ENCODE measurements around the gene SLC19A2.

Gene SLC19A2

DNA sequence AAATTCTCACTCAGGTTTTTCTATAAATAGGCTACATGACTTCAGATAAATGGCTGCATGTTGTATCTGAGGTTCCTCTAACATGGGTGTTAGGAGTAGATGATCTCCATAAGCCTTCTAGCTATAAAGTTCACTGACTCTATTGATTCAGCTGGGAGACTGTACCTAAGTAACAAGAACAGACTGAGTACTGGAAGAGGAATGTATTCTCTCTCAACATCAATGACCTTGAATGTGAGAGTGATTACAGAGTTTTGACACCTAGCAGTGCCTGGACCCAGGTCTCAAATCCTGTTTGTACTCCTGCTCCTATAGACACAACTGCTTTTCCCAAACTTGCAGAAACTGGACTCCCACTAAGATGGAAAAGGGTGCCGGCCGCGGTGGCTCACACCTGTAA is 8.6 kb upstream of the SLC19A2 start:
- H3K36me3 ChIP-seq = no peaks in the 10 kb centered on the region
- H3K9me3 ChIP-seq = no peaks in the 10 kb centered on the region
- H3K4me3 ChIP-seq = no peak overlapping the region
- intact Hi-C loops (cut with DNase I; ENCODE audit: low total_unique reads) = no loop called here
- DNase-seq = no peak
- no peaks in the 10 kb centered on the region for H3K4me1 ChIP-seq
- H3K27ac ChIP-seq = no peak overlapping the region
- TF ChIP-seq, protein P1, sequence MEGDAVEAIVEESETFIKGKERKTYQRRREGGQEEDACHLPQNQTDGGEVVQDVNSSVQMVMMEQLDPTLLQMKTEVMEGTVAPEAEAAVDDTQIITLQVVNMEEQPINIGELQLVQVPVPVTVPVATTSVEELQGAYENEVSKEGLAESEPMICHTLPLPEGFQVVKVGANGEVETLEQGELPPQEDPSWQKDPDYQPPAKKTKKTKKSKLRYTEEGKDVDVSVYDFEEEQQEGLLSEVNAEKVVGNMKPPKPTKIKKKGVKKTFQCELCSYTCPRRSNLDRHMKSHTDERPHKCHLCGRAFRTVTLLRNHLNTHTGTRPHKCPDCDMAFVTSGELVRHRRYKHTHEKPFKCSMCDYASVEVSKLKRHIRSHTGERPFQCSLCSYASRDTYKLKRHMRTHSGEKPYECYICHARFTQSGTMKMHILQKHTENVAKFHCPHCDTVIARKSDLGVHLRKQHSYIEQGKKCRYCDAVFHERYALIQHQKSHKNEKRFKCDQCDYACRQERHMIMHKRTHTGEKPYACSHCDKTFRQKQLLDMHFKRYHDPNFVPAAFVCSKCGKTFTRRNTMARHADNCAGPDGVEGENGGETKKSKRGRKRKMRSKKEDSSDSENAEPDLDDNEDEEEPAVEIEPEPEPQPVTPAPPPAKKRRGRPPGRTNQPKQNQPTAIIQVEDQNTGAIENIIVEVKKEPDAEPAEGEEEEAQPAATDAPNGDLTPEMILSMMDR (IDR thresholded peaks at IDR 0.05) = no peak
- no peaks in the 10 kb centered on the region for H3K27me3 ChIP-seq

DNA sequence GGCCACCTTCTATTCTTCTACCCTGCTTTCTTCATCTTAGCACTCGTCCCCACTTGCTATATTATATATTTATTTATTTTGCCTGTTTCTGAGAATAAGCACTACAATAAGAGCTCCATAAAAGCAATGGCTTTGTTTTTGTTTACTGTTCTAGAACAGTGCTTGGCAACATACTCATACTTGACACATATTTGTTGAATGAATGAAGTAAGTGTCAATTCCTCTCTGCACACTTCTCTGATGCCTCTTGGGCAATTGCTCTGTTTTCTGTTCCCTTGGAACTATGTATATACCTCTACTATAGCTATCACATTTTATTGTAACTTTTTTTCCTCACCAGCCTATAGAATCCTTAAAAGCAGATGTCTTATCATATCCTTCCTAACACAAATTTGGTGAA is 7.5 kb upstream of the SLC19A2 start:
- intact Hi-C loops (cut with DNase I; ENCODE audit: low total_unique reads) = no loop called here
- DNase-seq = no peak
- no peaks in the 10 kb centered on the region for H3K9me3 ChIP-seq
- H3K27me3 ChIP-seq = no peaks in the 10 kb centered on the region
- no peak overlapping the region for H3K27ac ChIP-seq
- H3K4me1 ChIP-seq = no peaks in the 10 kb centered on the region
- no peaks in the 10 kb centered on the region for H3K36me3 ChIP-seq
- no peak overlapping the region for H3K4me3 ChIP-seq
- TF ChIP-seq, protein P1 (IDR thresholded peaks at IDR 0.05) = no peak

DNA sequence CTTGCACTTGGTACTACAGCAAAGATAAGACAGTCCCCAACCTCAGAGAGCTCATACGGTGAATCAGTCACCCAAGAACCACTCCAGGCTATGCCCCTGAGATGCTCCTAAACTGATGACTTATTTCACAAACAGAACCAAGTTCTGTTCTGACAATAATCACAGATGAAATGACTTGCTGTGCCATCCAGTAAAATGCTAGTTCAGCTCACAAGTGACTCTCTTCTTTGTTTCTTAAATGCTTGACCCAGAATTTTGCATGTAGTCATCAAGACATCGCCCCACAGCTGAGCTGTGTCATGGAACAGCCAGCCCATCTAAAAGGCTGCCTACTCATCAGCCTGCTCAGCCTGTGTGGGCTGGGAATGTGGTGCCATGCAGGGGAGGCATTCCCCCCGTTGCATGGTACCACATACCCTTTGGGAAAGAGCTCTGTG is 6.1 kb upstream of the SLC19A2 start:
- intact Hi-C loops (cut with DNase I; ENCODE audit: low total_unique reads) = no loop called here
- no peaks in the 10 kb centered on the region for H3K9me3 ChIP-seq
- DNase-seq = no peak
- H3K4me3 ChIP-seq = no peak overlapping the region
- TF ChIP-seq, protein P1 (IDR thresholded peaks at IDR 0.05) = no peak
- H3K27me3 ChIP-seq = no peaks in the 10 kb centered on the region
- H3K36me3 ChIP-seq = no peaks in the 10 kb centered on the region
- peaks cover 0 to 11% (median 10%) of the 10 kb centered on the region in 4 donors for H3K4me1 ChIP-seq
- no peak overlapping the region for H3K27ac ChIP-seq

GRCh38 chr1:169488157-169488556 is 2.4 kb upstream of the SLC19A2 start:
- Histone ChIP-seq H3K4me3 (no peak overlapping the region), H3K36me3 (no peaks in the 10 kb centered on the region), H3K27ac (peak overlapping the region in 1 of 2 donors; percentile 99), H3K9me3 (no peaks in the 10 kb centered on the region), H3K27me3 (no peaks in the 10 kb centered on the region), H3K4me1 (peaks cover 0 to 30% (median 17%) of the 10 kb centered on the region in 4 donors)
- DNase-seq = no peak
- TF ChIP-seq, protein P1 (IDR thresholded peaks at IDR 0.05) = no peak
- intact Hi-C loops (cut with DNase I; ENCODE audit: low total_unique reads) = loop anchor here (5.0 kb wide), 1 partner anchor 404 kb away; the partner anchor contains the start of gene SCYL3

GRCh38 chr1:169487561-169487960 is 1.8 kb upstream of the SLC19A2 start:
- H3K36me3 ChIP-seq = no peaks in the 10 kb centered on the region
- no peak overlapping the region for H3K4me3 ChIP-seq
- DNase-seq = no peak
- no peaks in the 10 kb centered on the region for H3K27me3 ChIP-seq
- intact Hi-C loops (cut with DNase I; ENCODE audit: low total_unique reads) = loop anchor here (5.0 kb wide), 1 partner anchor 405 kb away; the partner anchor contains the start of gene SCYL3
- peaks cover 0 to 36% (median 17%) of the 10 kb centered on the region in 4 donors for H3K4me1 ChIP-seq
- H3K27ac ChIP-seq = peak overlapping the region; percentile 97 to 99
- no peaks in the 10 kb centered on the region for H3K9me3 ChIP-seq
- TF ChIP-seq, protein P1 (IDR thresholded peaks at IDR 0.05) = no peak

- intact Hi-C loops (cut with DNase I; ENCODE audit: low total_unique reads) = loop anchor here (5.0 kb wide), 1 partner anchor 405 kb away; the partner anchor contains the start of gene SCYL3
- peak overlapping the region; percentile 70 to 93 for H3K4me3 ChIP-seq
These were observed 1.4 kb upstream of the SLC19A2 start for GRCh38 chr1:169487133-169487532.

More at GRCh38 chr1:169487133-169487532, 1.4 kb upstream of the SLC19A2 start:
- peak overlapping the region; percentile 97 to 99 for H3K27ac ChIP-seq
- H3K9me3 ChIP-seq = no peaks in the 10 kb centered on the region
- peaks cover 0 to 36% (median 19%) of the 10 kb centered on the region in 4 donors for H3K4me1 ChIP-seq
- DNase-seq = no peak
- no peaks in the 10 kb centered on the region for H3K27me3 ChIP-seq
- TF ChIP-seq, protein P1 (IDR thresholded peaks at IDR 0.05) = no peak
- no peaks in the 10 kb centered on the region for H3K36me3 ChIP-seq
